WERI-Rb-1 (cell line): ENCODE data around the gene PKDREJ.
A peak's percentile ranks its signal among the peaks of the same experiment; 100 is the strongest.
"Not testable (repeated sequence)": the region's sequence is repeated elsewhere in the genome, so short reads cannot be mapped to it uniquely, and the experiment has no call there.

ENCODE experiments used
- DNase-seq: peaks from one replicate; pipeline ENCODE4 v3.0.0-alpha.2; 2020
- H3K27ac ChIP-seq: fragments of 250-450 bp; sonication (Bioruptor Pico); 2 replicates; pipeline ENCODE4 v1.5.1; 2020; ENCODE audit warnings: mild to moderate bottlenecking, moderate library complexity
- H3K27me3 ChIP-seq: fragments of 250-450 bp; sonication (Bioruptor Pico); 2 replicates; pipeline ENCODE4 v1.5.1; 2021; ENCODE audit warnings: mild to moderate bottlenecking, low read depth, moderate library complexity; ENCODE audit not compliant: insufficient read depth, severe bottlenecking
- H3K36me3 ChIP-seq: fragments of 250-450 bp; sonication (Bioruptor Pico); 2 replicates; pipeline ENCODE4 v1.5.1; 2020; ENCODE audit warnings: mild to moderate bottlenecking, moderate library complexity
- H3K4me3 ChIP-seq: 2 replicates; pipeline ENCODE4 v1.5.1; 2011; ENCODE audit warnings: low read depth, mild to moderate bottlenecking, control low read depth, low read length
- H3K9me3 ChIP-seq: fragments of 250-450 bp; sonication (Bioruptor Pico); 2 replicates; pipeline ENCODE4 v1.5.1; 2021; ENCODE audit warnings: mild to moderate bottlenecking, moderate library complexity; ENCODE audit not compliant: severe bottlenecking
- CTCF ChIP-seq: IDR thresholded peaks from 2 replicates; pipeline ENCODE4 v1.5.1; 2011; ENCODE audit warnings: low read depth, mild to moderate bottlenecking, control low read depth, inconsistent platforms, low read length

Gene PKDREJ

DNA sequence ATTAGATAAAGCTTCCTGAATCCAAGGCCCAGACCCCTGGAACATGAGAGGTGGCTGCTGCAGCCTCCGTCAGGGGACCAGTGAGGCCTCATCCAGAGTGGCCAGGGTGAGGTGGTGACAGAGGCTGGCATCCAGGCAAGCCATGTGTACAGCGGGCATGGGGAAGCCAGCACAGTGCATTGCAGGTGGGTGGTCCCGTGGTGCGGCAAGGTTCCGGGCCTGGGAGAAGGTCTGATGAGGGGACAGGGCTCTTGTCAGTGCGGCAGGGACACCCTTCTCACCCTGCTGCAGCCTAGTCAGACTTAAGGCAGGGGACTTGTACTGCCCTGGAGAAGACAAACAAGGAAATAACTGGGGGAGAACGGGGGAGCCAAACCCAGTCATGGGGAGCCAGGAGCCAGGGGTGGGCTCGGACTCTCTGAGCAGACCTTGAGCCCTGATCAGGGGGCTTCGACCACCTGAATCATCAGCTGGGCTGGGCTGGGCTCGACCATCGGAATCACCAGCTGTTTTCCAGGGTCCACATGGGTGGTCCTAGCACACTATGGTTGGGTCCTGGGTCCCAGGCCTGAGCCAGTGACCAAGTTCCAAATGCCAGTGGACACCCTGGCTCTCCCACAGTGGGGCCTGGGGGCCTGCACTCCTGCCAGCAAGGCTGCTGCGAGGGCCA lies 9.8 kb upstream of the PKDREJ start:
- peaks cover 40% of the 10 kb centered on the region for H3K36me3 ChIP-seq

DNA sequence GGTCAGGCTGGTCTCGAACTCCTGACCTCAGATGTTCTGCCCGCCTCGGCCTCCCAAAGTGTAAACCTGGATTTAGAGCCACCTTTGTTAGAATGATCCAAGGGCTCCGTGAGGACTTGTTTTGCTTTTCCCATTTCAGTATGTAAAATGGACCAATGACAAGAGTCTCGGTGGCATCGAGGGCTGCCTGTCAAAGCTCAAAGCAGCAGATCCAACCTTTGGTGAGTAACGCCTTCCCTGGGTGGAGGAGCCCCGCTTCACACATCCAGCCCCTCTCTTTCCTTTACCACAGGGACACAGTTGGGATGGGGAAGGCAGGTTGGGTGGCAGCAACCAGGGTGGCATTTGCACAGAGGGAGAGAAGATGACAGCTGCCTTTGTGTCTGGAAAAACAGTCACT lies 9.1 kb upstream of the PKDREJ start:
- Histone ChIP-seq H3K27me3 (no peaks in the 10 kb centered on the region), H3K36me3 (peaks cover 40% of the 10 kb centered on the region), H3K27ac (no peak overlapping the region), H3K9me3 (no peaks in the 10 kb centered on the region), H3K4me3 (no peak overlapping the region)
- no peak for DNase-seq
- TF ChIP-seq CTCF = no peak

More for the DNA sequence above, 9.8 kb upstream of the PKDREJ start:
- TF ChIP-seq CTCF = no peak
- Histone ChIP-seq H3K4me3 (no peak overlapping the region), H3K27me3 (no peaks in the 10 kb centered on the region), H3K9me3 (no peaks in the 10 kb centered on the region), H3K27ac (no peak overlapping the region)
- no peak for DNase-seq

DNA sequence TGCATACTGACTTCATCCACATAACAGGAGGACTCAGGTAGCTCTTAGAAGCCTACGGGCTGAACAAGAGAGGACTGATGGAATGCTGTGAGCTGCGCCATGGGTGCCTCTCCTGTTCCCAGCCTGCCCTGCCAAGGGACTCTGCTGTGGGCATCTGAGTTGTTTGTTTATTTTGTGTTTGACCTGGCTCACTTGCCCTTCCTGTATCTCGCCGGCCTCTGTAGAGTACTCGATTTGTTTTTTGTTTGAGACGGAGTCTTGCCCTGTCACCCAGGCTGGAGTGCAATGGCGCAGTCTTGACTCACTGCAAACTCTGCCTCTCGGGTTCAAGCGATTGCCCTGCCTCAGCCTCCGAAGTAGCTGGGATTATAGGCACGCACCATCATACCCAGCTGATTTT lies 6.4 kb upstream of the PKDREJ start:
- no peak for TF ChIP-seq CTCF
- peaks cover 11% of the 10 kb centered on the region for H3K9me3 ChIP-seq
- no peak overlapping the region for H3K27ac ChIP-seq
- H3K4me3 ChIP-seq = no peak overlapping the region
- H3K27me3 ChIP-seq = no peaks in the 10 kb centered on the region
- no peak for DNase-seq
- H3K36me3 ChIP-seq = peaks cover 22% of the 10 kb centered on the region

DNA sequence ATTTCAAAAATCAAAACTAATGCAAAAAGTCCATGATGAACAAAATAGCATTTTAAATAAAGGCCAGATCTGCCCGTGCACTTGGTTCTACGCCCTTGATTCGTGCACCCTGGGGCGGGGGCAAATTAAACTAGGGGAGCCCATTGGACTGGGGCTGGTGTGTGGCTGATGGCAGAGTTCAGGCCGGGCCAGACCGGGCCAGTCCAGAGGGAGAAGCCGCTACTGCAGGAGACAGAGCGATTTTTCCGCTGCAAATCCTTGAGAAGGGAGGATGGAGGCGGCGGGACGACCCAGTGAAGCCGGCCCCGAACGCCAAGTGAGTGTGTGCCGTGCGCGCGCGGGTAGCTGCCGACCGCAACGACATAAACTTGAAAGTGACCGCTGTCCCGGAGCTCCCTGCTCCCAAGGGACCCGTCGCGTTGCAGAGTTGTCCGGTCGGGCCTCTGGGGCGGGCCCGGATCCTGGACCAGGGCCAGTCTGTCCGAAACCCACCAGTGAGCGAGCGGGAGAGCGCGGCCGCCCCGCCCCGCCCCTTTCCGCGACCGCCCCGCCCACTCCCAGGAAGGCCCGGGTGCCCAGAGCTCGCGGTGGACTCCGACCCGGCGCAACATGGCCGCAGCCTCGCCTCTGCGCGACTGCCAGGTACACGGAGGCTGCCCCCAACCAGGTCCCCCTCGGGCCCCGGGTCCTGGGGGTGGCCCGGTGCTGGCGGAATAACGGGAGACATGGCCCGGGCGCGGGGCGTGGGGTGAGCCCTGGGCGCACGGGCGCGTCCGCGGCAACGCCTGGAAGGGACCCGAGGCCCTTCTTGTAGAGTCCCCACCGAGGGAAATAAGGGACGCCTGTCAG lies 4.5 kb upstream of the PKDREJ start, which contains the start of gene TTC38:
Gene TTC38 (plus strand): TSS at position 578 of the 849 bp plus-strand sequence. CDS start 32 bp downstream, at position 610.
- TF ChIP-seq CTCF = no peak
- H3K36me3 ChIP-seq = peaks cover 6% of the 10 kb centered on the region; the same call in 1 of the 2 replicates
- peak; percentile 86 for DNase-seq
- H3K27me3 ChIP-seq = no peaks in the 10 kb centered on the region
- H3K27ac ChIP-seq = peak within 1 kb of the TSS; percentile 71
- peaks cover 11% of the 10 kb centered on the region for H3K9me3 ChIP-seq
- H3K4me3 ChIP-seq = peak within 1 kb of the TSS; percentile 82

DNA sequence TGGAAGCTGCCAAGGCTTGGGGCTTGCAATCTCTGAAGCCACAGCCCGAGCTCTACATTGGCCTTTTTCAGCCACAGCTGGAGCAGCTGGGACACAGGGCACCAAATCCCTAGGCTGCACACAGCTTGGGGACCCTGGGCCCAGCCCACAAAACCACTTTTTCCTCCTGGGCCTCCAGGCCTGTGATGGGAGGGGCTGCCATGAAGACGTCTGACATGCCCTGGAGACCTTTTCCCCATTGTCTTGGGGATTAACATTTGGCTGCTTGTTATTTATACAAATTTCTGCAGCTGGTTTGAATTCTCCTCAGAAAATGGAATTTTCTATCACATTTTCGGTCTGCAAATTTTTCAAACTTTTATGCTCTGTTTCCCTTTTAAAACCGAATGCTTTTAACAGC lies 2.5 kb upstream of the PKDREJ start:
- not testable (repeated sequence) for DNase-seq

GRCh38 chr22:46264520-46264919 lies 1.4 kb upstream of the PKDREJ start:
- H3K9me3 ChIP-seq = peaks cover 11% of the 10 kb centered on the region
- not testable (repeated sequence) for H3K27ac ChIP-seq, DNase-seq, H3K4me3 ChIP-seq, H3K27me3 ChIP-seq, H3K36me3 ChIP-seq

More for the DNA sequence above, 2.5 kb upstream of the PKDREJ start:
- H3K9me3 ChIP-seq = peaks cover 11% of the 10 kb centered on the region
- H3K36me3 ChIP-seq, H3K27me3 ChIP-seq, H3K27ac ChIP-seq, H3K4me3 ChIP-seq: not testable (repeated sequence)
